SK-N-SH (cell line): ENCODE measurements around the gene FAM131C. TPM values are rescaled to one million over a fixed set of nuclear protein-coding genes. Genes with fewer than 3 reads are reported as not detected.

Experiments
- CTCF ChIA-PET: fragments of 300-600, 350-600 bp; formaldehyde crosslinking; extraction: SDS; loops from one replicate; lab custom pipeline; 2021; lab: Yijun Ruan, JAX
- POLR2A ChIA-PET: fragments of 350-600 bp; sonication (Branson Sonifier 250); formaldehyde crosslinking; extraction: SDS; loops from one replicate; lab custom pipeline; 2020; ENCODE audit warnings: antibody characterized with exemption, inconsistent platforms; lab: Yijun Ruan, JAX
- DNase-seq: peaks from one replicate; pipeline ENCODE4 v3.0.0; 2012
- H2AFZ ChIP-seq: fragments of 200-600 bp; sonication (generic); 2 replicates; pipeline ENCODE4 v1.8.1; 2016; ENCODE audit warnings: antibody characterized with exemption, mild to moderate bottlenecking, low read depth
- H3F3A ChIP-seq: fragments of 200-600 bp; sonication (generic); replicated peaks from 2 replicates; pipeline ENCODE3; 2016; ENCODE audit warnings: antibody characterized with exemption, mild to moderate bottlenecking; ENCODE audit not compliant: insufficient read depth
- H3K27ac ChIP-seq, 2 experiments: fragments of 200-500 bp in 1 of 2; fragments of 200-600 bp in 1 of 2; sonication (Bioruptor generic) in 1 of 2; sonication (generic), shearing (Covaris generic) in 1 of 2; 2 replicates each; pipeline versions ENCODE4 v1.5.1 to v1.6.1; 2014 to 2016; ENCODE audit warnings: low read depth in 2 of 2, inconsistent platforms in 1 of 2, low read length in 1 of 2, mild to moderate bottlenecking in 1 of 2, mixed read lengths in 1 of 2
- H3K27me3 ChIP-seq: fragments of 200-600 bp; sonication (generic), shearing (Covaris generic); 2 replicates; pipeline ENCODE4 v1.6.1; 2016; ENCODE audit warnings: mixed run types; ENCODE audit not compliant: insufficient read depth
- H3K36me3 ChIP-seq, 2 experiments: fragments of 200-500 bp in 1 of 2; fragments of 200-600 bp in 1 of 2; sonication (Bioruptor generic) in 1 of 2; sonication (generic) in 1 of 2; replicated peaks in 1 of 2; 2 replicates each; pipeline versions ENCODE3 to v1.5.1; 2014 to 2016; ENCODE audit warnings: low read length in 1 of 2, mild to moderate bottlenecking in 1 of 2; ENCODE audit not compliant: insufficient read depth in 2 of 2, control insufficient read depth in 1 of 2
- H3K4me1 ChIP-seq, 2 experiments: fragments of 200-500 bp in 1 of 2; fragments of 200-600 bp in 1 of 2; sonication (Bioruptor generic) in 1 of 2; sonication (generic), shearing (Covaris generic) in 1 of 2; 2 replicates each; pipeline versions ENCODE4 v1.5.1 to v1.6.1; 2014 to 2016; ENCODE audit warnings: low read depth in 1 of 2, low read length in 1 of 2, mixed run types in 1 of 2; ENCODE audit not compliant: insufficient read depth in 2 of 2, control insufficient read depth in 1 of 2
- H3K4me2 ChIP-seq: fragments of 200-600 bp; sonication (generic), shearing (Covaris generic); 2 replicates; pipeline ENCODE4 v1.6.1; 2017; ENCODE audit warnings: mixed run types
- H3K4me3 ChIP-seq, 2 experiments: fragments of 200-500 bp in 1 of 2; fragments of 200-600 bp in 1 of 2; sonication (Bioruptor generic) in 1 of 2; sonication (generic), shearing (Covaris generic) in 1 of 2; 2 replicates each; pipeline versions ENCODE4 v1.5.1 to v1.8.1; 2014 to 2016; ENCODE audit warnings: low read depth in 2 of 2, inconsistent platforms in 1 of 2, low read length in 1 of 2, mild to moderate bottlenecking in 1 of 2, mixed read lengths in 1 of 2, moderate library complexity in 1 of 2
- H3K79me2 ChIP-seq: fragments of 200-600 bp; sonication (generic); 2 replicates; pipeline ENCODE4 v1.8.1; 2017; ENCODE audit warnings: mild to moderate bottlenecking; ENCODE audit not compliant: insufficient read depth
- H3K9ac ChIP-seq: fragments of 200-600 bp; sonication (generic); 2 replicates; pipeline ENCODE4 v1.6.1; 2017; ENCODE audit warnings: mixed run types
- H3K9me2 ChIP-seq: fragments of 200-600 bp; sonication (generic); 2 replicates; pipeline ENCODE4 v1.6.1; 2017; ENCODE audit warnings: mixed run types
- H3K9me3 ChIP-seq: fragments of 200-600 bp; sonication (generic); 2 replicates; pipeline ENCODE4 v1.6.1; 2017; ENCODE audit warnings: mixed run types, mild to moderate bottlenecking, moderate library complexity
- H4K20me1 ChIP-seq: fragments of 200-600 bp; sonication (generic); 2 replicates; pipeline ENCODE4 v1.6.1; 2017; ENCODE audit warnings: mild to moderate bottlenecking, mixed run types; ENCODE audit not compliant: insufficient read depth
- CHD2 ChIP-seq: fragments of 150-350 bp; IDR thresholded peaks from 2 replicates; pipeline ENCODE4 v1.6.1; 2018; ENCODE audit warnings: low read length; ENCODE audit not compliant: partially characterized antibody
- FOXJ3 ChIP-seq: sonication (generic); formaldehyde crosslinking; IDR thresholded peaks from 2 replicates; pipeline ENCODE4 v1.5.1; 2020; ENCODE audit warnings: mild to moderate bottlenecking, missing genetic modification reagents
- FOXM1 ChIP-seq: IDR thresholded peaks from 2 replicates; pipeline ENCODE4 v1.4.0; 2012; ENCODE audit warnings: low read depth, mild to moderate bottlenecking
- JUND ChIP-seq: IDR thresholded peaks from 2 replicates; pipeline ENCODE4 v1.4.0; 2012
- MEF2A ChIP-seq: IDR thresholded peaks from 2 replicates; pipeline ENCODE4 v1.4.0; 2012; ENCODE audit warnings: low read depth, borderline replicate concordance
- NFIC ChIP-seq: IDR thresholded peaks from 2 replicates; pipeline ENCODE4 v1.4.0; 2012; ENCODE audit warnings: borderline replicate concordance
- RAD21 ChIP-seq: IDR thresholded peaks from 2 replicates; pipeline ENCODE4 v1.6.1; 2012; ENCODE audit warnings: mild to moderate bottlenecking, low read length
- RCOR1 ChIP-seq: fragments of 150-350 bp; IDR thresholded peaks from 2 replicates; pipeline ENCODE4 v1.6.1; 2017; ENCODE audit warnings: antibody characterized with exemption, low read length
- RXRA ChIP-seq: IDR thresholded peaks from 2 replicates; pipeline ENCODE4 v1.4.0; 2012; ENCODE audit warnings: low read depth, mild to moderate bottlenecking, borderline replicate concordance
- TCF12 ChIP-seq: IDR thresholded peaks from 2 replicates; pipeline ENCODE4 v1.4.0; 2012
- TEAD4 ChIP-seq: IDR thresholded peaks from 2 replicates; pipeline ENCODE4 v1.4.0; 2012; ENCODE audit warnings: mild to moderate bottlenecking, borderline replicate concordance; ENCODE audit not compliant: insufficient read depth
- WGBS: methylation state at CpG from one replicate; pipeline ENCODE4 v1.1.6; 2017; ENCODE audit warnings: low lambda C conversion rate; 5-methylcytosine and 5-hydroxymethylcytosine counted together
- polyA plus RNA-seq, 3 experiments: library from polyadenylated mRNA; depleted of rRNA; stranded (reverse); fragments of >200 nt; gene quantifications; 2 replicates each; pipeline ENCODE4 v1.2.3, GENCODE V29; 2012
- TF ChIP-seq, protein P1 (sequence below): IDR thresholded peaks from 2 replicates; pipeline ENCODE4; 2012
- TF ChIP-seq, protein P2 (sequence below): fragments of 150-350 bp; IDR thresholded peaks from 2 replicates; pipeline ENCODE4 v1.6.1; 2017; ENCODE audit warnings: antibody characterized with exemption, low read length, low read depth, borderline replicate concordance
- TF ChIP-seq, protein P3 (sequence below): fragments of 200-600 bp; sonication (generic); IDR thresholded peaks from 2 replicates; pipeline ENCODE4 v1.6.1; 2017; ENCODE audit warnings: antibody characterized with exemption, mild to moderate bottlenecking, moderate library complexity

Gene FAM131C
- polyA plus RNA-seq, 1 of the 3 experiments (the other 2 are of a cell fraction): 1.6 TPM

GRCh38 chr1:16019644-16020277 is 53.7 kb downstream of the FAM131C start:
- H3F3A ChIP-seq: no peaks in the 10 kb centered on the region
- H3K4me3 ChIP-seq: no peak overlapping the region
- TF ChIP-seq MEF2A (no peak), TCF12 (no peak), JUND (no peak), NFIC (no peak), FOXM1 (no peak), RAD21 (no peak), FOXJ3 (no peak), TEAD4 (no peak), RXRA (no peak), CHD2 (no peak), RCOR1 (no peak)
- TF ChIP-seq, protein P1, sequence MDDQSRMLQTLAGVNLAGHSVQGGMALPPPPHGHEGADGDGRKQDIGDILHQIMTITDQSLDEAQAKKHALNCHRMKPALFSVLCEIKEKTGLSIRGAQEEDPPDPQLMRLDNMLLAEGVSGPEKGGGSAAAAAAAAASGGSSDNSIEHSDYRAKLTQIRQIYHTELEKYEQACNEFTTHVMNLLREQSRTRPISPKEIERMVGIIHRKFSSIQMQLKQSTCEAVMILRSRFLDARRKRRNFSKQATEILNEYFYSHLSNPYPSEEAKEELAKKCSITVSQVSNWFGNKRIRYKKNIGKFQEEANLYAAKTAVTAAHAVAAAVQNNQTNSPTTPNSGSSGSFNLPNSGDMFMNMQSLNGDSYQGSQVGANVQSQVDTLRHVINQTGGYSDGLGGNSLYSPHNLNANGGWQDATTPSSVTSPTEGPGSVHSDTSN: no peak
- TF ChIP-seq, protein P2, sequence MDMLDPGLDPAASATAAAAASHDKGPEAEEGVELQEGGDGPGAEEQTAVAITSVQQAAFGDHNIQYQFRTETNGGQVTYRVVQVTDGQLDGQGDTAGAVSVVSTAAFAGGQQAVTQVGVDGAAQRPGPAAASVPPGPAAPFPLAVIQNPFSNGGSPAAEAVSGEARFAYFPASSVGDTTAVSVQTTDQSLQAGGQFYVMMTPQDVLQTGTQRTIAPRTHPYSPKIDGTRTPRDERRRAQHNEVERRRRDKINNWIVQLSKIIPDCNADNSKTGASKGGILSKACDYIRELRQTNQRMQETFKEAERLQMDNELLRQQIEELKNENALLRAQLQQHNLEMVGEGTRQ: no peak
- TF ChIP-seq, protein P3, sequence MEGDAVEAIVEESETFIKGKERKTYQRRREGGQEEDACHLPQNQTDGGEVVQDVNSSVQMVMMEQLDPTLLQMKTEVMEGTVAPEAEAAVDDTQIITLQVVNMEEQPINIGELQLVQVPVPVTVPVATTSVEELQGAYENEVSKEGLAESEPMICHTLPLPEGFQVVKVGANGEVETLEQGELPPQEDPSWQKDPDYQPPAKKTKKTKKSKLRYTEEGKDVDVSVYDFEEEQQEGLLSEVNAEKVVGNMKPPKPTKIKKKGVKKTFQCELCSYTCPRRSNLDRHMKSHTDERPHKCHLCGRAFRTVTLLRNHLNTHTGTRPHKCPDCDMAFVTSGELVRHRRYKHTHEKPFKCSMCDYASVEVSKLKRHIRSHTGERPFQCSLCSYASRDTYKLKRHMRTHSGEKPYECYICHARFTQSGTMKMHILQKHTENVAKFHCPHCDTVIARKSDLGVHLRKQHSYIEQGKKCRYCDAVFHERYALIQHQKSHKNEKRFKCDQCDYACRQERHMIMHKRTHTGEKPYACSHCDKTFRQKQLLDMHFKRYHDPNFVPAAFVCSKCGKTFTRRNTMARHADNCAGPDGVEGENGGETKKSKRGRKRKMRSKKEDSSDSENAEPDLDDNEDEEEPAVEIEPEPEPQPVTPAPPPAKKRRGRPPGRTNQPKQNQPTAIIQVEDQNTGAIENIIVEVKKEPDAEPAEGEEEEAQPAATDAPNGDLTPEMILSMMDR: no peak
- no peak overlapping the region for H3K9ac ChIP-seq
- H2AFZ ChIP-seq: no peak overlapping the region
- H3K27me3 ChIP-seq: no peaks in the 10 kb centered on the region
- no peaks in the 10 kb centered on the region for H4K20me1 ChIP-seq
- 0 out of 2 replicates have a peak overlapping the region, but pooled peaks have one; percentile 19 for H3K4me2 ChIP-seq
- ChIA-PET CTCF (interaction anchor here (0.7 to 2.9 kb wide), 7 partner anchors 10 to 228 kb away, joined by 3 to 22 read pairs (median 6); partner anchors contain the start of gene CLCNKB), POLR2A (no interaction called here)
- WGBS: 25% methylated on average over 4 of the region's 9 CpGs
- no peaks in the 10 kb centered on the region for H3K36me3 ChIP-seq
- H3K9me2 ChIP-seq: no peaks in the 10 kb centered on the region
- H3K9me3 ChIP-seq: no peaks in the 10 kb centered on the region
- peaks cover 10 to 45% of the 10 kb centered on the region in 2 experiments; a peak in 2 of 4 replicates for H3K4me1 ChIP-seq
- DNase-seq: peak; percentile 59
- H3K27ac ChIP-seq: no peak overlapping the region; a peak in 1 of 4 replicates
- H3K79me2 ChIP-seq: no peaks in the 10 kb centered on the region
